Kidney epithelial cell (primary cell): Measurements from ENCODE around the gene RMDN2. TPM values are rescaled to one million over a fixed set of nuclear protein-coding genes. Genes with fewer than 3 reads are reported as not detected.

ENCODE experiments used
- DNase-seq: peaks from one replicate; pipeline ENCODE4 v3.0.0-alpha.2; 2010; ENCODE audit warnings: low read depth
- H3K27me3 ChIP-seq: 2 replicates; pipeline ENCODE4 v1.6.0; 2011; ENCODE audit warnings: low read length; ENCODE audit not compliant: control insufficient read depth, insufficient read depth
- H3K36me3 ChIP-seq: 2 replicates; pipeline ENCODE4 v1.5.1; 2011; ENCODE audit warnings: low read length; ENCODE audit not compliant: control insufficient read depth, insufficient read depth
- H3K4me3 ChIP-seq: 2 replicates; pipeline ENCODE4 v1.5.1; 2011; ENCODE audit warnings: low read depth, mild to moderate bottlenecking, control low read depth, low read length
- total RNA-seq: library from RNA; depleted of rRNA; stranded (reverse); fragments of >200 nt; gene quantifications from 2 replicates; pipeline ENCODE4 v1.2.3, GENCODE V29; 2015
- TF ChIP-seq, protein P1 (sequence below): IDR thresholded peaks from 2 replicates; pipeline ENCODE4 v1.5.1; 2011; ENCODE audit warnings: mild to moderate bottlenecking, moderate library complexity, low read length, control low read depth, inconsistent platforms; ENCODE audit not compliant: insufficient read depth, poor library complexity, severe bottlenecking

RMDN2 gene
- total RNA-seq, 1 donor from 2014 or later = 2.7 TPM

DNA sequence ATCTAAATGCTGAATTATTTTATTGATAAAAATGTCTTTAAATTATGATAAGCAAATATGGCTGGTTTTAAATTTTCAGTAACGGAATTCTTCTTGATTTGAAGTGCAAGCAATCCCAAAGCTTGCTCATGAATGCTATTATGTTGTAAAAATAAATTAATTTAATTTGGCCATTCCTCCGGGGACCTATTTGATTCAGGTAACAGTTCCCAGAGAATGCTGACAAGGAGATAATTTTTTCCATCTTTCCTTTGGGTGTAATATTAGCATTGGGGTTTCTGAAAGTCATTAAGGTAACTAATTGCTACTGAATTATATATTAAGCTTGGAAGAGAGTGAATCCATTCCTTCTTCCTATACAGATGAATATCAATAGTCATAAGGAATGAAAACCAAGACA lies 12.5 kb upstream of the RMDN2 start:
- no peaks in the 10 kb centered on the region for H3K36me3 ChIP-seq
- TF ChIP-seq, protein P1, sequence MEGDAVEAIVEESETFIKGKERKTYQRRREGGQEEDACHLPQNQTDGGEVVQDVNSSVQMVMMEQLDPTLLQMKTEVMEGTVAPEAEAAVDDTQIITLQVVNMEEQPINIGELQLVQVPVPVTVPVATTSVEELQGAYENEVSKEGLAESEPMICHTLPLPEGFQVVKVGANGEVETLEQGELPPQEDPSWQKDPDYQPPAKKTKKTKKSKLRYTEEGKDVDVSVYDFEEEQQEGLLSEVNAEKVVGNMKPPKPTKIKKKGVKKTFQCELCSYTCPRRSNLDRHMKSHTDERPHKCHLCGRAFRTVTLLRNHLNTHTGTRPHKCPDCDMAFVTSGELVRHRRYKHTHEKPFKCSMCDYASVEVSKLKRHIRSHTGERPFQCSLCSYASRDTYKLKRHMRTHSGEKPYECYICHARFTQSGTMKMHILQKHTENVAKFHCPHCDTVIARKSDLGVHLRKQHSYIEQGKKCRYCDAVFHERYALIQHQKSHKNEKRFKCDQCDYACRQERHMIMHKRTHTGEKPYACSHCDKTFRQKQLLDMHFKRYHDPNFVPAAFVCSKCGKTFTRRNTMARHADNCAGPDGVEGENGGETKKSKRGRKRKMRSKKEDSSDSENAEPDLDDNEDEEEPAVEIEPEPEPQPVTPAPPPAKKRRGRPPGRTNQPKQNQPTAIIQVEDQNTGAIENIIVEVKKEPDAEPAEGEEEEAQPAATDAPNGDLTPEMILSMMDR = no peak
- H3K4me3 ChIP-seq = no peak overlapping the region
- no peaks in the 10 kb centered on the region for H3K27me3 ChIP-seq
- no peak for DNase-seq

DNA sequence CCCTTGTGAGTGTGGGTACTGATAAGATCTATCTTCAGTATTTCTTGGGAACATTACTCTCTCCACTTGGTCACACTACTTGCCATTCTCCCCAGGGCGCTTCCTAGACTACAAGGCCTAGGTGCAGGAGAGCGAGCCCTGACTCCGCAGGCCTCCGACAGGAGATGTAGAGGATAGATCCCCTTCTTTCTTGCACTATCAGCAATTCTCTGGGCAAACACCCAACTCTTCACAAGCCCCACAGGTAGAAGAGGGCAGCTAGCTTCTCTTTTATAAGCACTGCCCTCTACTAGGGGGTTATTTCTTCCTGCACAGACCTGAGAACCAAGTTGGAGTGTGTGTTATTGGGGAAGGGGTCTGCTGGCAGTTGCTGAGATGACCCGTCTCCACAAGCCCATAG lies 10.7 kb upstream of the RMDN2 start:
- no peak overlapping the region for H3K4me3 ChIP-seq
- TF ChIP-seq, protein P1 = no peak
- H3K36me3 ChIP-seq = no peaks in the 10 kb centered on the region
- H3K27me3 ChIP-seq = no peaks in the 10 kb centered on the region
- DNase-seq = no peak

DNA sequence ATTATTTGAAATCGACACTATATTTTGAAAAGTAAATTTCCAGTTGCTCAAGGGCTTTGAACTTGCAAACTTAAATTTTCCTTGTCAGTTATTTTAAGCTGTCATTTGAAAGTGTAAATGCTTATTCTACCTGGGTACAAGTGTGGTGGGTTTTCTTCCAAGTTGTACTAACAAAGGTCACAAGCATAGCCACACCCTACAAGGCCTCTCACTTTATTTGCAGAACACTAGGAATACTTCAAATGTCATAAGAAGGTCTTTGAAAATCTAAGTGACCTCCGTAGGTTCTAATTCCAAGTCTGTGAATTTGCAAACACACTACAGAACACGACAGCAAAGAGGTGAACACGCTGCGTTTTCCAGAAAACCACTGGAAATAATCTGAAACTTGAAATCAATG lies 9.3 kb upstream of the RMDN2 start:
- H3K27me3 ChIP-seq = no peaks in the 10 kb centered on the region
- no peak for DNase-seq

DNA sequence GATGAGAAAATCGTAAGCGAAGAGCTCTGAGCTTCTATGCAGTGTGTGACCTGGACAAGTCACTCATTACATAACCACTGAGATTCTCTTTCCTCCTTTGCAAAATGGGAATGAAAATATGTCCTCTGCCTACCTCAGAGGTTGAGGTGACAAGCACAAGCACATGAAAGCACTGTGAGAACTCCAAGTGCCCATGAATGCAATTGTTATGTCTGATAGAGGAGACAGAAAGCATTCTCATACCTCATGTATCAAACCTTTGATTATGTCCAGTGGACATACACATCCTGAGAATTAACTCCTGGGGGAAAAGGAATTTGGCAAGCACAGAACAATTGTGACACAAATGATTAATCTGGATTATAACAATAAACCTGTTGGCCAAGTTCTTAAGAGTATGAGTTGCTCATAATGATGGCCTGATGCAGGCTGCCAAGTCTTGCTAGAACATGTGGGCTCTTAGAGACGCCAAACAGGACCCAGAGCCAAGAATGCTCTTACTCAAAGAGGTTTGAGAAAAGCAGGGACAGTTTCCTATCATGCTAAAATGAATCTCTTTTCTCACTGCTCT lies 8.5 kb upstream of the RMDN2 start:
- TF ChIP-seq, protein P1 = no peak
- no peak for DNase-seq
- Histone ChIP-seq H3K27me3 (no peaks in the 10 kb centered on the region), H3K4me3 (no peak overlapping the region), H3K36me3 (no peaks in the 10 kb centered on the region)

More for the DNA sequence above, 9.3 kb upstream of the RMDN2 start:
- no peaks in the 10 kb centered on the region for H3K36me3 ChIP-seq
- H3K4me3 ChIP-seq = no peak overlapping the region
- TF ChIP-seq, protein P1 = no peak

DNA sequence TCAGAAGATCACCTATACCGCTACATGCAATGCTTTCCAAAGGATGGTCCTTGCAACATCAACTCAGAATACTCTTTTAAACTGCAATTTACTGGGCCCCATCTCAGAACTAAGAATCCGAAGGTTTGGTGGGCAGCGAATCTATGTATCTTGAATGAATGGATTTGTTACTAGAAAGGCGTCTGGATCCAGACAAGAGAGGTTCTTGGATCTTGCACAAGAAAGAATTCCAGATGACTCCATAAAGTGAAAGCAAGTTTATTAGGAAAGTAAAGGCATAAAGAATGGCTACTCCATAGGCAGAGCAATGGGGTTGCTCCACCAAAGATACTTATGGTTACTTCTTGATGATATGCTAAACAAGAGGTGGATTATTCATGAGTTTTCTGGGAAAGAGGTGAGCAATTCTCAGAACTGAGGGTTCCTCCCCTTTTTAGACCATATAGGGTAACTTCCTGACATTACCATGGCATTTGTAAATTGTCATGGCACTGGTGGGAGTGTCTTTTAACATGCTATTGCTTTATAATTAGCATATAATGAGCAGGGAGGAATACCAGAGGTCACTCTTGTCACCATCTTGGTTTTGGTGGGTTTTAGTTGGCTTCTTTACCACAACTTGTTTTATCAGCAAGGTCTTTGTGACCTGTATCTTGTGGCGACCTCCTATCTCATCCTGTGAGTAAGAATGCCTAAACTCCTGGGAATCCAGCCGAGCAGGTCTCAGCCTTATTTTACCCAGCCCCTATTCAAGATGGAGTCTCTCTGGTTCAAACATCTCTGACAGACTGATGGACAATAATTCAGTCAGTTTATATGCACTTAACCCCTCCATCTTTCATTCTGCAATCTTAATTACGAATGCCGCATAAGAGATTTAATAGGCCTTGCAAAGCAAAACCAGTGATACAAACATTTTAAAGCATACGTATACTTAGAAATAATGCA lies 7.5 kb upstream of the RMDN2 start:
- TF ChIP-seq, protein P1 = no peak
- Histone ChIP-seq H3K4me3 (no peak overlapping the region), H3K36me3 (no peaks in the 10 kb centered on the region), H3K27me3 (no peaks in the 10 kb centered on the region)
- DNase-seq = no peak
